K562 (cell line): Measurements from ENCODE around the gene PFKP. TPM values are rescaled to one million over a fixed set of nuclear protein-coding genes. Genes with fewer than 3 reads are reported as not detected.

Source experiments
- ADNP ChIP-seq: fragments of 200-800 bp; sonication (Bioruptor generic); IDR thresholded peaks from 2 replicates; pipeline ENCODE4 v1.6.1; 2016; ENCODE audit warnings: missing genetic modification characterization, missing compliant biosample characterization
- BRCA1 ChIP-seq, 2 experiments: fragments of 450-650 bp in 1 of 2; sonication (generic) in 1 of 2; formaldehyde crosslinking in 1 of 2; IDR thresholded peaks; 2 replicates each; pipeline versions ENCODE4 v1.5.0 to v1.6.1; 2017 to 2020; ENCODE audit warnings: mild to moderate bottlenecking in 1 of 2, missing genetic modification reagents in 1 of 2
- CHD7 ChIP-seq: fragments of 200-600 bp; sonication (generic); IDR thresholded peaks from one replicate; pipeline ENCODE4 v1.6.1; 2012; ENCODE audit warnings: mild to moderate bottlenecking, low read depth, low read length, inconsistent platforms
- HDAC6 ChIP-seq: IDR thresholded peaks from 2 replicates; pipeline ENCODE4 v1.6.1; 2012; ENCODE audit warnings: low read depth, mild to moderate bottlenecking, control low read depth, inconsistent platforms, low read length, moderate library complexity
- LEF1 ChIP-seq: fragments of 450-650 bp; IDR thresholded peaks from 2 replicates; pipeline ENCODE4 v1.6.1; 2016; ENCODE audit warnings: mild to moderate bottlenecking
- MAFK ChIP-seq: IDR thresholded peaks from 2 replicates; pipeline ENCODE4 v1.6.1; 2011; ENCODE audit warnings: low read length, improper control_type of control experiment
- NCOA4 ChIP-seq: fragments of 450-650 bp; IDR thresholded peaks from 2 replicates; pipeline ENCODE4 v1.6.1; 2018; ENCODE audit warnings: mild to moderate bottlenecking; ENCODE audit not compliant: partially characterized antibody
- RBM14 ChIP-seq: fragments of 200-400 bp; formaldehyde crosslinking; IDR thresholded peaks from 2 replicates; pipeline ENCODE4 v1.6.1; 2018; ENCODE audit warnings: low read depth, mild to moderate bottlenecking, low read length, moderate library complexity, borderline replicate concordance; ENCODE audit not compliant: insufficient read depth
- SMAD3 ChIP-seq: fragments of 450-650 bp; formaldehyde crosslinking; conservative IDR thresholded peaks from 2 replicates; pipeline ENCODE4 v1.4.0; 2020; ENCODE audit warnings: mild to moderate bottlenecking
- TOE1 ChIP-seq, 2 experiments: fragments of 450-650 bp in 1 of 2; sonication (generic) in 1 of 2; formaldehyde crosslinking in 1 of 2; IDR thresholded peaks; 2 replicates each; pipeline versions ENCODE4 v1.7.1 to v1.8.0; 2016 to 2022; ENCODE audit warnings: borderline replicate concordance in 2 of 2, mild to moderate bottlenecking in 2 of 2, antibody characterized with exemption in 1 of 2, inconsistent platforms in 1 of 2, low read depth in 1 of 2, missing genetic modification reagents in 1 of 2, moderate library complexity in 1 of 2
- UBTF ChIP-seq, 2 experiments: IDR thresholded peaks; 2 replicates each; pipeline ENCODE4 v1.6.1; 2012; ENCODE audit warnings: improper control_type of control experiment in 2 of 2, low read depth in 2 of 2, low read length in 2 of 2, borderline replicate concordance in 1 of 2
- ZNF766 ChIP-seq: fragments of 200-800 bp; sonication (Bioruptor generic); conservative IDR thresholded peaks from 2 replicates; pipeline ENCODE4 v1.6.1; 2016; ENCODE audit warnings: missing genetic modification characterization, missing compliant biosample characterization
- polyA plus RNA-seq, 8 experiments: library from polyadenylated mRNA; depleted of rRNA in 4 of 8; stranded (reverse) in 5 of 8; unstranded in 3 of 8; fragments of >200 nt; fragmentation: Nextera tagmentation in 2 of 8; fragmentation: Illumina TruSeq in 1 of 8; extraction: Ambion mirVana in 2 of 8; extraction: Trizol in 1 of 8; gene quantifications; 2 replicates each; pipeline versions ENCODE4 v1.2.1 to v1.2.3, GENCODE V29; 2011 to 2014; ENCODE audit warnings: inconsistent platforms in 1 of 8, missing spikeins in 1 of 8
- total RNA-seq, 7 experiments: library from RNA; depleted of rRNA in 6 of 7; stranded (reverse); fragments of >200 nt in 6 of 7; fragmentation: Illumina TruSeq in 2 of 7; extraction: Trizol in 2 of 7; gene quantifications; 2 replicates each; pipeline versions ENCODE4 v1.2.1 to v1.2.3, GENCODE V29; 2011 to 2021; ENCODE audit warnings: low replicate concordance in 1 of 7

Gene PFKP
- total and polyA plus RNA-seq, 9 of the 15 experiments (the other 6 are each of a cell fraction or from before 2014, with no cell fraction given), result 23.5 to 116 (median 62.1) TPM

- TF ChIP-seq UBTF (IDR thresholded peaks at IDR 0.05; ENCODE audit: borderline replicate concordance in 1 of 2, low read depth in 2 of 2, low read length in 2 of 2) (no peak), BRCA1 (IDR thresholded peaks at IDR 0.05) (no peak), BRCA1 (CRISPR knock-in tag; IDR thresholded peaks at IDR 0.05) (no peak), MAFK (peak; percentile 88), NCOA4 (no peak), ADNP (tag) (no peak), TOE1 (IDR thresholded peaks at IDR 0.05; ENCODE audit: borderline replicate concordance) (no peak; the same call in 1 of the 2 replicates), TOE1 (CRISPR knock-in tag; IDR thresholded peaks at IDR 0.05; ENCODE audit: borderline replicate concordance, low read depth) (no peak), SMAD3 (CRISPR knock-in tag) (no peak), ZNF766 (CRISPR knock-in tag) (peak; percentile 78; the same call in 1 of the 2 replicates), CHD7 (no peak), RBM14 (no peak), LEF1 (peak; percentile 95), HDAC6 (no peak)
These were observed 28.2 kb downstream of the PFKP start (continued) for GRCh38 chr10:3095373-3096139.
